HEK293 (cell line): ENCODE measurements around the gene TCEAL8.

Experiments
- CTCF ChIA-PET: fragments of 350-600 bp; formaldehyde crosslinking; extraction: SDS; loops from one replicate; lab custom pipeline; 2021; ENCODE audit warnings: antibody characterized with exemption; lab: Yijun Ruan, JAX
- POLR2A ChIA-PET: fragments of 300-600 bp; formaldehyde crosslinking; extraction: SDS; loops from one replicate; lab custom pipeline; 2020; ENCODE audit warnings: antibody characterized with exemption, inconsistent platforms; lab: Yijun Ruan, JAX
- H3K27ac ChIP-seq: fragments of 200-500 bp; sonication (Bioruptor generic); 2 replicates; pipeline ENCODE4 v1.5.1; 2014; ENCODE audit warnings: low read depth, low read length, control low read depth, inconsistent platforms; ENCODE audit errors: extremely low read depth
- H3K36me3 ChIP-seq, 2 experiments: fragments of 200-500 bp in 1 of 2; sonication (Bioruptor generic) in 1 of 2; 1 replicate in 1 of 2; 2 replicates in 1 of 2; pipeline ENCODE4 v1.5.1; 2014 to 2017; ENCODE audit warnings: inconsistent platforms in 2 of 2, low read length in 2 of 2; ENCODE audit not compliant: control insufficient read depth in 2 of 2, insufficient read depth in 1 of 2
- H3K4me1 ChIP-seq: fragments of 200-500 bp; sonication (Bioruptor generic); 2 replicates; pipeline ENCODE4 v1.5.1; 2014; ENCODE audit warnings: mild to moderate bottlenecking, low read length, inconsistent platforms; ENCODE audit not compliant: control insufficient read depth, insufficient read depth
- H3K4me3 ChIP-seq: 2 replicates; pipeline ENCODE4 v1.5.1; 2011; ENCODE audit warnings: low read depth, mild to moderate bottlenecking, control low read depth, low read length, moderate library complexity
- H3K9me3 ChIP-seq: fragments of 200-500 bp; sonication (Bioruptor generic); 2 replicates; pipeline ENCODE4 v1.5.1; 2014; ENCODE audit warnings: low read depth, low read length, inconsistent platforms; ENCODE audit not compliant: control insufficient read depth, insufficient read depth
- BCL11B ChIP-seq: fragments of 450-650 bp; formaldehyde crosslinking; IDR thresholded peaks from 2 replicates; pipeline ENCODE4 v1.5.1; 2016; ENCODE audit warnings: low read depth, missing biosample characterization, missing genetic modification characterization
- FEZF1 ChIP-seq: fragments of 450-650 bp; formaldehyde crosslinking; IDR thresholded peaks from 2 replicates; pipeline ENCODE4 v1.5.1; 2016; ENCODE audit warnings: missing biosample characterization, missing genetic modification characterization
- IKZF3 ChIP-seq: fragments of 450-650 bp; IDR thresholded peaks from 2 replicates; pipeline ENCODE4 v1.5.0; 2018; ENCODE audit warnings: missing biosample characterization, mild to moderate bottlenecking, missing genetic modification characterization, moderate library complexity
- KLF8 ChIP-seq: fragments of 450-650 bp; formaldehyde crosslinking; IDR thresholded peaks from 2 replicates; pipeline ENCODE4 v1.5.1; 2016; ENCODE audit warnings: missing biosample characterization, missing genetic modification characterization
- MZF1 ChIP-seq: fragments of 450-650 bp; formaldehyde crosslinking; IDR thresholded peaks from 2 replicates; pipeline ENCODE4 v1.5.1; 2017; ENCODE audit warnings: missing biosample characterization, missing genetic modification characterization, borderline replicate concordance
- PATZ1 ChIP-seq: fragments of 450-650 bp; formaldehyde crosslinking; IDR thresholded peaks from 2 replicates; pipeline ENCODE4 v1.5.1; 2016; ENCODE audit warnings: missing biosample characterization, missing genetic modification characterization
- SP2 ChIP-seq: fragments of 450-650 bp; formaldehyde crosslinking; IDR thresholded peaks from 2 replicates; pipeline ENCODE4 v1.5.1; 2016; ENCODE audit warnings: missing biosample characterization, missing genetic modification characterization
- SP7 ChIP-seq: fragments of 450-650 bp; formaldehyde crosslinking; IDR thresholded peaks from 2 replicates; pipeline ENCODE4 v1.5.1; 2016; ENCODE audit warnings: missing biosample characterization, missing genetic modification characterization
- ZBTB10 ChIP-seq: fragments of 450-650 bp; formaldehyde crosslinking; IDR thresholded peaks from 2 replicates; pipeline ENCODE4 v1.5.1; 2016; ENCODE audit warnings: missing biosample characterization, missing genetic modification characterization
- ZBTB17 ChIP-seq: fragments of 450-650 bp; formaldehyde crosslinking; IDR thresholded peaks from 2 replicates; pipeline ENCODE4 v1.5.1; 2016; ENCODE audit warnings: missing biosample characterization, missing genetic modification characterization
- ZBTB21 ChIP-seq: fragments of 450-650 bp; formaldehyde crosslinking; IDR thresholded peaks from 2 replicates; pipeline ENCODE4 v1.5.1; 2017; ENCODE audit warnings: missing biosample characterization, missing genetic modification characterization
- ZBTB48 ChIP-seq: fragments of 450-650 bp; formaldehyde crosslinking; IDR thresholded peaks from 2 replicates; pipeline ENCODE4 v1.5.1; 2016; ENCODE audit warnings: missing biosample characterization, missing genetic modification characterization
- ZIC2 ChIP-seq: fragments of 450-650 bp; formaldehyde crosslinking; IDR thresholded peaks from 2 replicates; pipeline ENCODE4 v1.5.1; 2016; ENCODE audit warnings: missing biosample characterization, missing genetic modification characterization
- ZNF19 ChIP-seq: fragments of 450-650 bp; formaldehyde crosslinking; IDR thresholded peaks from 2 replicates; pipeline ENCODE4; 2016; ENCODE audit warnings: missing biosample characterization, missing genetic modification characterization, low read depth
- ZNF311 ChIP-seq: fragments of 450-650 bp; formaldehyde crosslinking; IDR thresholded peaks from 2 replicates; pipeline ENCODE4 v1.5.1; 2017; ENCODE audit warnings: missing biosample characterization, missing genetic modification characterization, borderline replicate concordance
- ZNF366 ChIP-seq: fragments of 450-650 bp; formaldehyde crosslinking; conservative IDR thresholded peaks from 2 replicates; pipeline ENCODE4 v1.5.1; 2016; ENCODE audit warnings: missing biosample characterization, missing genetic modification characterization
- ZNF529 ChIP-seq: fragments of 450-650 bp; formaldehyde crosslinking; IDR thresholded peaks from 2 replicates; pipeline ENCODE4 v1.5.1; 2017; ENCODE audit warnings: missing genetic modification characterization, missing biosample characterization; ENCODE audit not compliant: insufficient replicate concordance
- ZNF629 ChIP-seq: fragments of 450-650 bp; formaldehyde crosslinking; IDR thresholded peaks from 2 replicates; pipeline ENCODE4 v1.5.1; 2017; ENCODE audit warnings: missing biosample characterization, missing genetic modification characterization
- ZNF701 ChIP-seq: fragments of 450-650 bp; formaldehyde crosslinking; IDR thresholded peaks from 2 replicates; pipeline ENCODE4 v1.5.1; 2016; ENCODE audit warnings: missing biosample characterization, missing genetic modification characterization
- ZSCAN23 ChIP-seq: fragments of 450-650 bp; formaldehyde crosslinking; IDR thresholded peaks from 2 replicates; pipeline ENCODE4 v1.5.1; 2016; ENCODE audit warnings: missing biosample characterization, missing genetic modification characterization
- ZXDB ChIP-seq: fragments of 450-650 bp; formaldehyde crosslinking; IDR thresholded peaks from 2 replicates; pipeline ENCODE4 v1.5.1; 2016; ENCODE audit warnings: missing biosample characterization, missing genetic modification characterization
- TF ChIP-seq, protein P1 (sequence below): fragments of 450-650 bp; formaldehyde crosslinking; IDR thresholded peaks from 2 replicates; pipeline ENCODE4 v1.5.1; 2016; ENCODE audit warnings: missing biosample characterization, missing genetic modification characterization
- TF ChIP-seq, protein P2 (sequence below): fragments of 450-650 bp; formaldehyde crosslinking; IDR thresholded peaks from 2 replicates; pipeline ENCODE4 v1.5.1; 2017; ENCODE audit warnings: missing biosample characterization, missing genetic modification characterization
- TF ChIP-seq, protein P3 (sequence below): fragments of 450-650 bp; formaldehyde crosslinking; IDR thresholded peaks from 2 replicates; pipeline ENCODE4 v1.5.1; 2016; ENCODE audit warnings: missing biosample characterization, missing genetic modification characterization, borderline replicate concordance

Gene TCEAL8, protein sequence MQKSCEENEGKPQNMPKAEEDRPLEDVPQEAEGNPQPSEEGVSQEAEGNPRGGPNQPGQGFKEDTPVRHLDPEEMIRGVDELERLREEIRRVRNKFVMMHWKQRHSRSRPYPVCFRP

GRCh38 chrX:103254921-103255493 is at the start of gene TCEAL8:
TCEAL8 (minus strand) TSS chrX:103255155; CDS start chrX:103253979, 1,176 bp downstream.
- ChIA-PET CTCF (interaction anchor here (0.6 kb wide), 1 partner anchor 304 kb away, joined by 3 read pairs; no protein-coding TSS in a partner anchor), POLR2A (interaction anchor here (0.7 kb wide), 2 partner anchors 40 to 75 kb away, joined by 3 read pairs; partner anchors contain the start of gene TCEAL7)
- Histone ChIP-seq H3K4me3 (peak within 1 kb of the TSS; percentile 54), H3K9me3 (no peaks in the 10 kb centered on the region), H3K27ac (peak within 1 kb of the TSS; percentile 65), H3K4me1 (no peaks in the 10 kb centered on the region), H3K36me3 (peaks cover 0 to 16% of the 10 kb centered on the region in 2 experiments; a peak in 1 of 3 replicates)
- TF ChIP-seq ZNF311 (tag by site-specific recombination) (no peak), ZNF701 (tag by site-specific recombination) (no peak), SP7 (0 out of 2 replicates have a peak, but pooled peaks have one; percentile 30), KLF8 (tag by site-specific recombination) (peak; percentile 16; the same call in 1 of the 2 replicates), IKZF3 (peak; percentile 22; the same call in 1 of the 2 replicates), ZXDB (peak; percentile 55; the same call in 1 of the 2 replicates), PATZ1 (tag by site-specific recombination) (peak; percentile 48), BCL11B (no peak), SP2 (tag by site-specific recombination) (peak; percentile 61), ZIC2 (tag by site-specific recombination) (peak; percentile 36; the same call in 1 of the 2 replicates), ZBTB48 (tag by site-specific recombination) (peak; percentile 76; the same call in 1 of the 2 replicates), FEZF1 (tag by site-specific recombination) (peak; percentile 71), ZNF529 (no peak), ZSCAN23 (tag by site-specific recombination) (no peak), ZBTB10 (tag by site-specific recombination) (no peak), ZBTB17 (tag by site-specific recombination) (peak; percentile 39; the same call in 1 of the 2 replicates), ZNF366 (0 out of 2 replicates have a peak, but pooled peaks have one; percentile 27), ZNF629 (tag by site-specific recombination) (peak; percentile 70), MZF1 (tag by site-specific recombination) (no peak), ZNF19 (tag by site-specific recombination) (no peak), ZBTB21 (tag by site-specific recombination) (peak; percentile 15; the same call in 1 of the 2 replicates)
- TF ChIP-seq, protein P1, sequence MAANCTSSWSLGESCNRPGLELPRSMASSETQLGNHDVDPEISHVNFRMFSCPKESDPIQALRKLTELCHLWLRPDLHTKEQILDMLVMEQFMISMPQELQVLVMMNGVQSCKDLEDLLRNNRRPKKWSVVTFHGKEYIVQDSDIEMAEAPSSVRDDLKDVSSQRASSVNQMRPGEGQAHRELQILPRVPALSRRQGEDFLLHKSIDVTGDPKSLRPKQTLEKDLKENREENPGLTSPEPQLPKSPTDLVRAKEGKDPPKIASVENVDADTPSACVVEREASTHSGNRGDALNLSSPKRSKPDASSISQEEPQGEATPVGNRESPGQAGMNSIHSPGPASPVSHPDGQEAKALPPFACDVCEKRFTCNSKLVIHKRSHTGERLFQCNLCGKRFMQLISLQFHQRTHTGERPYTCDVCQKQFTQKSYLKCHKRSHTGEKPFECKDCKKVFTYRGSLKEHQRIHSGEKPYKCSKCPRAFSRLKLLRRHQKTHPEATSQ: no peak
- TF ChIP-seq, protein P2, sequence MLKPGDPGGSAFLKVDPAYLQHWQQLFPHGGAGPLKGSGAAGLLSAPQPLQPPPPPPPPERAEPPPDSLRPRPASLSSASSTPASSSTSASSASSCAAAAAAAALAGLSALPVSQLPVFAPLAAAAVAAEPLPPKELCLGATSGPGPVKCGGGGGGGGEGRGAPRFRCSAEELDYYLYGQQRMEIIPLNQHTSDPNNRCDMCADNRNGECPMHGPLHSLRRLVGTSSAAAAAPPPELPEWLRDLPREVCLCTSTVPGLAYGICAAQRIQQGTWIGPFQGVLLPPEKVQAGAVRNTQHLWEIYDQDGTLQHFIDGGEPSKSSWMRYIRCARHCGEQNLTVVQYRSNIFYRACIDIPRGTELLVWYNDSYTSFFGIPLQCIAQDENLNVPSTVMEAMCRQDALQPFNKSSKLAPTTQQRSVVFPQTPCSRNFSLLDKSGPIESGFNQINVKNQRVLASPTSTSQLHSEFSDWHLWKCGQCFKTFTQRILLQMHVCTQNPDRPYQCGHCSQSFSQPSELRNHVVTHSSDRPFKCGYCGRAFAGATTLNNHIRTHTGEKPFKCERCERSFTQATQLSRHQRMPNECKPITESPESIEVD (tag by site-specific recombination): peak; percentile 40; the same call in 1 of the 2 replicates
- TF ChIP-seq, protein P3, sequence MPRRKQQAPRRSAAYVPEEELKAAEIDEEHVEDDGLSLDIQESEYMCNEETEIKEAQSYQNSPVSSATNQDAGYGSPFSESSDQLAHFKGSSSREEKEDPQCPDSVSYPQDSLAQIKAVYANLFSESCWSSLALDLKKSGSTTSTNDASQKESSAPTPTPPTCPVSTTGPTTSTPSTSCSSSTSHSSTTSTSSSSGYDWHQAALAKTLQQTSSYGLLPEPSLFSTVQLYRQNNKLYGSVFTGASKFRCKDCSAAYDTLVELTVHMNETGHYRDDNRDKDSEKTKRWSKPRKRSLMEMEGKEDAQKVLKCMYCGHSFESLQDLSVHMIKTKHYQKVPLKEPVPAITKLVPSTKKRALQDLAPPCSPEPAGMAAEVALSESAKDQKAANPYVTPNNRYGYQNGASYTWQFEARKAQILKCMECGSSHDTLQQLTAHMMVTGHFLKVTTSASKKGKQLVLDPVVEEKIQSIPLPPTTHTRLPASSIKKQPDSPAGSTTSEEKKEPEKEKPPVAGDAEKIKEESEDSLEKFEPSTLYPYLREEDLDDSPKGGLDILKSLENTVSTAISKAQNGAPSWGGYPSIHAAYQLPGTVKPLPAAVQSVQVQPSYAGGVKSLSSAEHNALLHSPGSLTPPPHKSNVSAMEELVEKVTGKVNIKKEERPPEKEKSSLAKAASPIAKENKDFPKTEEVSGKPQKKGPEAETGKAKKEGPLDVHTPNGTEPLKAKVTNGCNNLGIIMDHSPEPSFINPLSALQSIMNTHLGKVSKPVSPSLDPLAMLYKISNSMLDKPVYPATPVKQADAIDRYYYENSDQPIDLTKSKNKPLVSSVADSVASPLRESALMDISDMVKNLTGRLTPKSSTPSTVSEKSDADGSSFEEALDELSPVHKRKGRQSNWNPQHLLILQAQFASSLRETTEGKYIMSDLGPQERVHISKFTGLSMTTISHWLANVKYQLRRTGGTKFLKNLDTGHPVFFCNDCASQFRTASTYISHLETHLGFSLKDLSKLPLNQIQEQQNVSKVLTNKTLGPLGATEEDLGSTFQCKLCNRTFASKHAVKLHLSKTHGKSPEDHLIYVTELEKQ: peak; percentile 34; the same call in 1 of the 2 replicates
